HG03045 (cell line): Measurements from ENCODE around the gene SLC25A1.
A peak's percentile ranks its signal among the peaks of the same experiment; 100 is the strongest.

ENCODE experiments used
- ATAC-seq: cut with Tn5 transposase; IDR thresholded peaks from one replicate; pipeline ENCODE4 v1.9.1; 2021; ENCODE audit warnings: mild to moderate bottlenecking, moderate library complexity; ENCODE audit not compliant: unreplicated experiment

Gene SLC25A1

DNA sequence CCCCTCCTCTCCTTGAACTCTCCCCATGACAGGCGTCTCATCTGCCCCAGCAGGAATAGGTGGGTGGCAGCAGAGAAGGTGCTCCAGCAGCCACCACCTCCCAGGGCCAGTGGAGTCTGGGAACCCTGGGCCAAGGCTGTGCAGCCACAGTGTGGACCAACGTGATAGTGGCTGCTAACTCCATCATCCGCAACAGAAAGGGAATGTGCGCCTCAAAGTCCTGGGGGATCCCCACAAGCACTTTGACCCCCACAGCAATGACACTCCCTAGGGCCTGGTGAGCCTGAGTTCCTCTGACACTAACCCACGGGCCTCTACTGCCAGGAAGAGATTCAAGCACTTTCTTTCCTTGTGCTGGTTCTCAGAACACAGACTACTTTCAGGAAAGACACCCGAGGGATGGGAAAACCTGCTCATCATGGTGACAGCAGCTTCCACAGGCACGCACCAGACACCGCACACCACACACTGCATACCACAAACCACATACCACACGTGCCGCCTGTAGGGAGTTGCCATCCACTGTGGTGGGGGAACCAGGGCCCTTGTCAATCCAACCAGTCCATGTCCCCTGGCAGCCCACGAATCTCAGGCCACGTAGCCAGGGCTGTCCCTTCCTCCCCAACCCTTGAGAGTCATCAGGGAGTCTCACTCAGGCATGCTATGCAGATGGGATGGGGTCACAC lies 3.4 kb upstream of the SLC25A1 start:
- ATAC-seq, result no peak

DNA sequence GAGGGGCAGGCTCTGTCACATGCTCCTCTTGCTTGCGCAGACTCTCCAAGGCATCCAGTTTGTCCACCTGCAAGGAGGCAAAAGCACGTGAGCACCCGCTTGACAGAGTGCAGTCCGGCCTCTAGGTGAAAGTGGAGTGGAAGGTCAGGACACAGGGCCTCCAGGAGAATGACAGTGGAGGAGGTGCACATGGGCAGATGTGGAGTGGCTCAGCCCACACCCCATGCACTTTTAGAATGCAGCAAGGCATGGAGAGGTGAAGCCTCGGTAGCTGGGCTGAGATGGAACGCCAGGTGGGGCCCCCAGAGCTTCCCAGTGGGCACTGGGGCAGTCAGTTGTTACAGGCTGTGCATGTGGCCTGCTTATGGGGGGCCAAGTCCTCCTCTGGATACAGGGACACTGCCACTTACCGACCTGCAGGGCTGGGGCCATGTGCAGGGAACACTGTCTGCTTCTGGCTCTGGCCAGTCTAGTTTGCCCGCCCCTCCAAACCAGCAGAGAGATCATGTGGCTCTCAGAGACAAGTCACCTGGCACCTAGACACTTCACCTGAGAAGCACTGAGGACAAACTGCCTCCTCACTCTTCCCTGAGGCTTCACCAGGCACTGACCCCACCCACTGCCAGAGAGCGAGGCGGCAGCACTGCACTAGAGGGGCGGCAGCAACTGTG lies 2.3 kb upstream of the SLC25A1 start:
- no peak for ATAC-seq

DNA sequence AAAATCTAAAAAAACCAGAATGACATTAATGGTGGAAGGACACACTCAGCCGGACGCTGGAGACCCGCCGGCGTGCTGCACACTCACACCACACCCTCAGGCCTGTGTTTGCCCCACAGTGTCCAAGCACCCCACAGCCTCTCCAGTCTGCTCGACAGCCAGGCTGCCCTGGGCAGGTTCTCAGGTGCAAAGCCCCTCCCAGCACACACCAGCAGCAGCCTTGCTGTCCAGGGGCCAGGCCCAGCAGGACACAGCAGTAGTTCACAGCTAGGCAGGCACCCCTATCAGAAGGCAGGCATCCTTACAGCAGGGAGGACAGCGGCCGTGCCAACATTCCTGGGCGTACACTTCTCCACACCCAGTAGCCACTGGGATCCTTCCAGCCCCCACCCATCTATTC lies 1.7 kb upstream of the SLC25A1 start:
- no peak for ATAC-seq

DNA sequence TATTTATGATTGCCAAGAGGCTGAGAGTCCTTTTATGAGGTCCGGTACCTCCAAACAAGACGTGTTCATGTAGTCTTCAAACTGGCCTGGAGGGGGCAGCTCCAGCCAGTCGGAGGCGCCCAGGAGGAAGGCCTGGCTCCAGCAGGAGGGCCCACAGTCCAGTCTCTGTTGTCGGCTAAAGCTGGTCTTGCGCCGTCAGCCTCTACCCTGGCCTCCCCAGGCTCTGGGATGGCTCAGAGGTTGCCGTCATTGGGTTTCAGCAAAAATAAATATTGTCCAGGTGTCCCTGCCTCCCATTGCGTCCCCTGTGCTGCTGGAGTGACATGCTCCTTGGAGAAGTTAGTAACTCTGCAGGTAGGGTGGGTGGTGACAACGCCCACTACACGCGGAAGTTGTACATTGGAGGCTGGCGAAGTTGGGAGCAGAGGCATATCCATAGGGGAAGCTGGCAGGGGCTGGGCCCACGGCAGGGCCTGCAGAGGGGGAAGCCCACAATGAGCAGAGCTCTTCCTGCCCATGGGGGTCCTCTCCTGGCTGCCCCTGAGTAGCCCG lies 1.0 kb upstream of the SLC25A1 start:
- ATAC-seq, result no peak

DNA sequence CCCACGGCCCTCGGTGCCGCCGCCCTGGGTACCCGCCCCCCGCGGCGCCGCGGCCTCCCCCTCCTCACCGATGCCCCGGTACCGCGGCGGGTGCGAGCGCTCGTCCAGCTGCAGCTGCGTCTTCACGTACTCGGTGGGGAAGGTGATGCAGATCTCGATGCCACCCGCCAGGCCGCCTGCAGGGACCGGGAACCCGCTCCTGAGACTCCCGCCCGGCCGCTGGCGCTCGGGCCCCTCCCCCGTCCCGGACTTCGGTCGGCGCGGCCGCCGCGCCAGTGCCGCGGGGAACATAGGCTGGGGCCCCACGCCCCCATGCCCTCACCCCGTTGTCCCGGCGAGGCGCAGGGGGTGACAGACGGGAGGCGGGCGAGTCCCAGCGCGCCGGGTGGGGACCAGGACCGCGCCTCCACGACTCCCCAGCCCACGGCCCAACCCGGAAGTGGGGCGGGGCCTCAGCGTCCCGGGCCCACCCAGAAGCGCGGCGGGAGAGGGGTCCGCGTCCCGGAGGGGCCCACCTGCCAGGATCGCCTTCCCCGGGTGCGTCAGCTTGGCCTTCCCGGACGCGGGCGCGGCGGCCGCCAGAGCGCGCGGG lies 375 bp downstream of the SLC25A1 start:
- ATAC-seq, result peak; percentile 40

DNA sequence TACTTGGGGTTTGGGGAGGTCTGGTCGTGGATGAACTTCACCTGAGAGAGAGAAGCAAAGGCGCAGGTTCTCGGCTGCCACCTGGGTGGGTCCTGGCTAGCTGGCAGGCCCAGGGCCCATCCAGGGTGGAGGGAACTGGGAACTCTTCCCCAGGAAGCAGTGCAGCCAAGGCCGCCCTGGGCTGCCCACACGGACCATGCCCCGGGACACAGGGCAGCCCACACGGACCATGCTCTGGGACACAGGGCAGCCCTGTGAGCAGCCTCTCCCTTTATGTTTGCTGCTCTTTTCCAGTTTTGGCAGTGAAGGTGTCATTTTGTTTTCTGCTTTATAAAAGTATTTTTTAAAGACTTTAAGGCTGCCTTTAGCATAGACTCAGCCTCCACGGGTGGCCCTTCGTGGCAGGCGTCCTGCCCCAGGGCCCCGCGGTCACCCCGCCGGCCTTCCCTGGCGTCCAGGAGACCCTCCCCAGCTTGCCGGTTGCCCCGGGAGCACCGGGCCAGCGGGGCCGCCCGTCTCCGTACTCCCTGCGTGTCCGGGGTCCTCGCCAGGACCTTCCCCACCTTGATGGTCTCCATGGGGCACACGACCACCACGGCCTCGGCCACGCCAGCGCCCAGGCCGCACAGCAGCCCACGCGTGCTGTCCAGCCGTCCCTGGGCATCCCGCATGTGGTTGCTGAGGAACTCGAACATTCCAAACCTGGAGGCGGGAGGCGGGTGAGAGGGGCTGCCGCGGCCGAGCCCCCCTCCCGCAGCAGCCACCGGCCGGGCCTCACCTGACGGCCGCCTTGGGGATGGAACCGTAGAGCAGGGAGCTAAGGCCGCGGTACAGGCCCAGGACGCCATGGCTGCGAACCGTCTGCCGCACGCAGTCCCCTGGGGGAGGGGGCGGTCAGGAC lies 1.1 kb downstream of the SLC25A1 start:
- no peak for ATAC-seq

DNA sequence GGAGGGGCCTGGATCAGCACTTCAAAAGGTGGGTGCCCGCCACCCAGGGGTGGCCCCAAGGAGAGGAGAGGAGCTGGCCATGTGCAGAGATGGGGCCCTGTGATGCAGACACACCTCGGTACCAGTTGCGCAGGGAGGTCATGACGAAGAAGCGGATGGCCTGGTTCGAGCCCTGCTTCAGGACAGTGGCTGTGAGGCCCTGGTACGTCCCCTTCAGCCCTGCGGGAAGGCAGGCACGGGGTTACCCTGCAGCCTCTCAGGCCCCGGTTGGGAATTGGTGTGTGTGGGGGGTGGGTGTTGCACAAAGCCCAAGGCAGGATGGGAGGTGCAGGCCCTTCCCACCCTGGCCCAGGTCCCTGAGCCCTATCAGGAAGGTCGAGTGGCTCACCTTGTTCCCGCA lies 1.8 kb downstream of the SLC25A1 start:
- no peak for ATAC-seq

DNA sequence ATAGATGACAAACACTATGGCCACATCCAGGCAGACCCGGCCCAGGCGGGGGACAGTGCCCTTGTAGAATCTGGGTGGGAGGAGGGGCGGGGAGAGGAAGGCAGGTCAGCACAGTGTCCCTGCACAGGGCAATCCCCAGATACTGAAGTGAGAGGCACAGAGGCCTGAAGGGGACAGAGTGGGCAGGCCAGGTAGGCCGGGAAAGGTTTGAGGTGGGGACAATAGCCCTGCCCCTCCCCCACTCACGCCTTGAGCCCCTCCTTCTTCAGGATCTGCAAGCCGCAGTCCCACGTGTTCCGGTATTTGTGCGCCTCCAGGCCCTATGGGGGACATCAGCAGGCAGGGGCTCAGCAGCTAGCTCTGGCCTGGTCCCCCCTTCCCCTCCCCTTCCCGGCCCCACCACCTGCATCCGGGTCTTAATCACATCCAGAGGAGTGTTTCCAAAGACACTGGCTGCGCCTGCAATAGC lies 2.3 kb downstream of the SLC25A1 start:
- no peak for ATAC-seq

DNA sequence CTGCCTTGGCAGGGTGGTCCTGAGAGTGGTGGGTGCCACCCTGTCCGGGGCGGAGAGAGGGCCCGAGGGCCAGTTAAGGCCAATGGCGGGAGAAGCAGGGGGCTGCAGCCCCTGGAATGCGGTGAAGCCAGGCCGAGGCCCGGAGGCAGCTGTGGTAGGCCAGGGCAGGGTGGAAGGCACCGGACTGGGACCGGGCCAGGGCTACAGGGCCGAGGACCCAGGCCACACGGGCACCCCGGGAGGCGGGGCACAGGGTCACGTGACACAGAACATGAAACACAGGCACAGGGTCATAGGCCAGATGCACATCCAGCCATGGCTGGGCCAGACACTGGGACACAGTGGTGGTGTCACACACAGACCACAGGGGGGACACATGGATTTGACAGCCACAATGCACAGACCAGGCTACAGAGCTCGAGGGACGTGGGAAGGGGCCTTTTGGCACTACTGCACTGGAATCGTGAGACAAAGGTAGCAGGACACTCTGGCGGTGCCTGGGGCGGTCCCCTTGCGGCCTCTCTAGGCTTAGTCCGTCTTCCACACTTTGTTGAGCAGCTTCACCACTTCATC lies 2.8 kb downstream of the SLC25A1 start:
- no peak for ATAC-seq

DNA sequence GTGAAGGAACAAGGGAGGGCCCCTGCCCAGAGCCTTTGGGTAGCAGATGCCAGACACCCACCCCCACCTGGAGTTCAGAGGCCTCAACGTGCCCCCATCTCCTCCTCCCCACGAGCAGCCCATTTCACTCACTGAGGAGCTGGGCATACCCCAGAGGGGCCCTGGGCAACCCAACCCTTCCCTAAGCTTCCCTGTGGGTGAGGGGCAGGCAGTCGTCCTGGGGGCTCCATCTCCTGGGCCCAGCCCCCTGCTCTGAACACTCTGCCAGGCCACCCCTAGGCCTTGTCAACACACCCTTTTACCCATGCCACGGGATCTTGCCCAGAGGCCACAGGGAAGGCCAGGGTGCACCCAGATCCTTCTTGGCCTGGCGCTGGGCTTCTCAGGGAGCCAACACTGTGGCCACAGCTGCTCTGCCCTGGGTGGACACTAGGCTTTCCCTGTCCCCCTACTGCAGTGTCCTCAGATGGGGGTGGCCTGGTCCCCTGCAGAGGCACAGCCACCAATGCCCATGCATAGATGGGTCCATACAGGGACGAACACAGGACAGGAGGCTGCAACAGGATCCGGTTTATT lies 3.4 kb downstream of the SLC25A1 start:
- no peak for ATAC-seq

DNA sequence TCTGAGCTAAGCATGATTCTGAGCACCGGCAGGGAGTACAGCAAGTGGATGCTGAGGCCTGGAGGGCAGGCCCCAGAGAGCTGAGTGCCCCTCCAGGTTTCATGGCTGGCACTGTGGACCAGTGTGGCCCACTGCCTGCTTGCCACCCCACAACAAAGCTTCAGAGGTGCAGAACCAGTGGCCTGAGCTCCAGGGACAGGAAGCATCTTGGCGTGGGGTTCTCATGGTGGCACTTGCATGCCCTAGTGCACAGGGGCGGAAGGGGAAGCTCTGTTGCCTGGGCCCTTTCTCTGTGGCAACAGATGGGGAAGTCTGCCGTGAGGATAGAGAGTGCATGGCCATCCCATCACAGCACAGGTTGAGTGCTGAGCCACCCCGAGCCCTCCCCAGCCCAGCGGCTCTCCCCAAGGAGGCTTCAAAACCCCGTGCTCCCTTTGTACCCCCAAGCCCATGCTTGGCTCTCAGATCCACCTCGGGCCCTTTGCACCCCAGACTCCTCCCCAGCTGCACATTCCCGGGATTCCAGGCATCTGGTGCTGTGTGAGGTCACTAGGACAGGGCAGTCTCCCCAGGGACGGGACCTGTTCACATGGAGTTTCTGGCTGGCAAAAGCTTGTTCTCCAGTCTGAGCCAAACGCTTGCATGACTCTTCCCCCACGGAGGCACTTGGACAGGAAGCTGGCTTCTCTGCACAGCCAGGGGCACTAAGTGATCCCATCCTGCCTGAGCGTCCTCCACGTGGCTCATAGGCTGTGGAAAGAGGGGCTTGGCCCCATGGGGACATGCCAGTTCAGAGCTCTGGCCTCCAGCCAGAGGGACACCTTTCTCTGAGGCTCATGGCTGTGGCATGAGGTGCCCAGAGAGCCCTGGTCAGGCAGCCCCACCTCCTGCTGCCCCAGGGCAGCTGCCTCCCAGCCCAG lies 4.2 kb downstream of the SLC25A1 start:
- no peak for ATAC-seq

DNA sequence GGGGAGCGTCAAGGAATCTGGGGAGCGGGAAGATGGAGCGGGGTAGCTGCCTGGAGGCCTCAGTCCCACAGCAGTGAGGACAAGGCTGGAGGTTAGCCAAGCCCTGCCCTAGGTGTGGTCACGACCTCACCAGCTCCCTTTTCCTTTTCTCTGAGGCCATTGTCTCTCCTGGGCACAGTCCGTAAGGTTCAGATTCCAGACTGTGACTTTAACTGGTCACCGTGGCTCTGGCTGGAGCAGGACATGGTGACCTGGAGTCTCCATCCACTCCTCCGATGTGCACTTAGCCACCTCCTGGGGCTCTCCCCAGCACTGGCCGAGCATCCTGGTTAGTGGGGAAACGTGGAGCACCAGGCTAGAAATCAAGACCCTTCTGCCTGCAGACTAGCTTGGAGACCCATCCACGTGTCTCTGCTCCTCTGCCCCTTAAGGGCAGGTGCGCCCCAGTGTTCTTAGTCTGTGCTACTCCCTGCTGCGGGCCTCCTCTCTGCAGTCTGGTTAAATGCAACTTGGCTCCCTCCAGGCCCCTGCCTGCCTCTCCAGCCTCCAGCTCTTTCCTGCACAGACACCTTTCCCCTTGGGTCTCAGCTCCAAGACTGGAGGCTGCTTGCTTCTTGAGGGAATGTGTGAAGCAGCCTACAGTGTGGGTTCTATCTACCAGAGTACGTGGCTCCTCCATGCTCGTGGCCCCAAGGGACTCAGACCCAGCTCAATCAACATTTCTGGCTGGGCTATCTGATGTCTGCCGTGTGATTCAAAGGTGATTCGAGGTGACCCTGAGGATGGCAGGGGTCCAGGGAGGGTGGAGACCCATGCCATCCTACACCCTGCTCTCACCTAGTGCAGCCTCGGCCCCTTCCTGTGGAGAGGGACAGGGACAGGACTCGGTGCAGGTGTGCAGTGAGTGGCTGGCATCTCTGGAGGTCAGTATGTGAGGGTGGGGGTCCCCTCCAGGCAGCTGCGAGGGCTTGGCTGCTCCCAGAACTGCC lies 5.2 kb downstream of the SLC25A1 start:
- no peak for ATAC-seq

DNA sequence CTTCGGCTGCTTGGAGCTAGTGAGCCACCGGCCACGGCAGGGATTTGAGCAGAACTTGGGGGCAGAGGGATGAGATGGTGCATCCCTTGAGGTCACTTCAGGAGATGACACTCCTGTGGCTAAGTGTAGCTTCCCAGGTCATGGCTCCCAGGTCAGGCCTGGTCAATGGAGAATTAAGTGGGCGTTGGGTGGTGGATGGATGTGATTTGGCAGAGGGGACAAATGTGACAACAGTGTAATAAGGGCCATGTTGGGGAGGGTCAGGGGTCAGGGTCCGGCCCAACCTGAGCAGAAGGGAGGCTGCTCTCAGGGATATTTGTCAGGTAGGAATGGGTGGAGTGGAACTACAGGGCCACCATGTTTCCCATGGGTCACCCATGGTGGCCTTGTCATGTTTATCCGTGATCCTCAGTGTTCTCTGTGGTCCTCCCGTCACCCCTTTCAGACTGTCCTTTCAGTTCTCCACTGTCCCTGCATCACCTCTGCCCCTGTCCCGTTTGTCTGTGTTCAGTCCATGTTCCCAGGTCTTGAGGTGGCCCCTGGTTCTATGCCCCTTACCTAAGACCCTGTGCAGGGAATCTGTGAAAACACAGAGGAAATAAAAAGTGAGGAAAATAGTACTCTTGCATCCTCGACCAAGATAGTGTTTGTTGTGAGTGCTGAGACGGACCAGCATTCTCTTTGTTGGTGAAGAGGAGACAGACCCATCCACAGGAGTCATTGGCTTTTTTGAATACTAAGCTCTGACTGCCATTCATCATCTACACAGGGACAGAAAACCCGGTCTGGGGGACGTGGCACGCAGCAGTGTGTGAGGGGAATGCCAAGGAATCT lies 6.1 kb downstream of the SLC25A1 start:
- no peak for ATAC-seq

DNA sequence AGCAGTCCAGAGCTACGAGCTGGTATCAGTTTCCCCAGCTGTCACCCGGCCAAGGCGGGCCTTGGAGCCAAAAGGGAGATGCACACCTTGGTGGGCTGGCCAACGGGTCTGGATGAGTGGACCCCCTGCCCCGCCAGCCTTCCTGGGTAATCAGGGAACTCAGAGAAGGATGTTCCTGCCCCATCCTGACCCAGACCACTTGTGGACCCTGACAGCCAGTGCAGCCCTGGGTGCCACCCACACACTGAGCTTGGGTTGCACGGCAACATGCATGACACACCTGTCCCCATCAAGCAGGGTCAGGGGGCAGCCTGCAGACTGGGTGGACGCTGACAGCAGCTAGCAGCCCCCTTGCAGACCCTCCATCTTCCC lies 8.6 kb downstream of the SLC25A1 start:
- no peak for ATAC-seq

DNA sequence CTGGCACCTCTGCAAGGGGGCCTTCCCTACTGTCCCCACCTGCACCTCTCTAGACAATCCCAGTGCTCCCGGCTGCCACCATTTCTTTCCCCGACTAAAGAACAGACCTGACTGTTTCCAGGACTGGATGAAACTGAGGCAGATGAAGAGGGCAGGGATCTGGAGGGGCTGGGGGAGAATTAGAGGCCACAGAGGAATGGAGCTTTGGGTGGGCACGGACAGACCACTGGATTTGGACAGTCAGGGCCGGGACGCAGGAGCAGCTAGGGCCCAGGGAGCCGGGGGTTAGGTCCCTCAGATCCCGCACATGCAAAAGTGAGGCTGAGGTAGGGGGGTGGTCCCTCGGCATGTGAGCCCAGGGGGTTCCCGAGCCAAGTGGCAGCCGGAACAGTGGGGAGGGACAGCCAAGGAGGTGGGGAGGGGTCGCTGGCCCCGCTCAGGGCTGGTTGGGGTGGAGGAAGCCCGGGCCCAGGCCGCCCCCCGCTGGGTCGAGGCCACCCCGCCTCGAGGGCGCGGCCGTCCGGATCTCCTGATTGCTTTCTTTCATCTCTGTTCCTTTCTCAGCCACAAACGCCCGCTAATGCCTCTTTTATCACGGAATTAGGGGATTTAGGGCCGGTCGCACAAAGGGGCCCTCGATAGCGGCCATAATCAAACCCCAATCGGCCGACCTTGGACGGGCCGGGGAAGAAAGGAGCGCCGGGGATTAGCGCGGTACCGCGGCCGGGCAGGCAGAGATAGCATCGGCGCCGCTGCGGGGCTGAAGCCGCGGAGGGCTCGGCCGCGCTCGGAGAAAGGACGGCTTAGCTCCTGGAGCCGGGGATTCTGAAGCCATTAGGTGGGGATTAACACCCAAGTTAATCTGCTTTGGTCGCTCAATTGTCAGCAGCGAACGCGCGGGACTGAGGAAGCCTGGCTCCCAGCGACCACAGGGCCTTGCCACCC lies 9.3 kb downstream of the SLC25A1 start:
- ATAC-seq, result no peak
